Subcutaneous adipose tissue (tissue), 4 donors: ENCODE data around the gene EXD3. TPM values are rescaled to one million over a fixed set of nuclear protein-coding genes. Genes with fewer than 3 reads are reported as not detected.

Experiments used
- total RNA-seq, 4 donors: library from RNA; depleted of rRNA; stranded (reverse); fragments of >200 nt; gene quantifications; one replicate each; pipeline ENCODE4 v1.1.0, GENCODE V29; 2016
- TF ChIP-seq, protein P1 (sequence below): fragments of 450-650 bp; IDR thresholded peaks from one replicate; pipeline ENCODE4 v1.5.1; 2016; ENCODE audit warnings: low read depth, mild to moderate bottlenecking, control low read depth, antibody characterized with exemption, moderate library complexity

Gene EXD3
- total RNA-seq, 4 donors from 2014 or later, result 7.5 to 44.6 (median 10.5) TPM

DNA sequence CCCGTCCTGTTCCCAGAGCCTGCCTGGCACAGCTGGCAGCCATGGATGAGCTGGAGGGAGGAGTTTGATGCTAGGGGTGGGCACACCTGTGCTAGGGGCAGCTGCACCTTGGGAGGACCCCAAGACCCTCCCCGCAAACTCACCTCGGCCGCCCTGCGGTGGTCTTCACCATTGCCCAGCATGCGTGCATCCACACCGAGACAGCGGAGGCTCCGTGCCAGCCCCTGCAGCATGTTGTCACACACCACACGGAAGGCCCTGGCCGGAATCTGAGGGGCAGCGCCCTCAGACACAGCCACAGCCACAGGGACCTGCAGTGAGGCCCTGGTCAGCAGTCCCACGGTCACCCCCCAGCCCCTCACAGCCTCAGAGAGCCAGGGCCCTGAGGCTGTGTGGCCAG lies 75.0 kb downstream of the EXD3 start:
- TF ChIP-seq, protein P1, sequence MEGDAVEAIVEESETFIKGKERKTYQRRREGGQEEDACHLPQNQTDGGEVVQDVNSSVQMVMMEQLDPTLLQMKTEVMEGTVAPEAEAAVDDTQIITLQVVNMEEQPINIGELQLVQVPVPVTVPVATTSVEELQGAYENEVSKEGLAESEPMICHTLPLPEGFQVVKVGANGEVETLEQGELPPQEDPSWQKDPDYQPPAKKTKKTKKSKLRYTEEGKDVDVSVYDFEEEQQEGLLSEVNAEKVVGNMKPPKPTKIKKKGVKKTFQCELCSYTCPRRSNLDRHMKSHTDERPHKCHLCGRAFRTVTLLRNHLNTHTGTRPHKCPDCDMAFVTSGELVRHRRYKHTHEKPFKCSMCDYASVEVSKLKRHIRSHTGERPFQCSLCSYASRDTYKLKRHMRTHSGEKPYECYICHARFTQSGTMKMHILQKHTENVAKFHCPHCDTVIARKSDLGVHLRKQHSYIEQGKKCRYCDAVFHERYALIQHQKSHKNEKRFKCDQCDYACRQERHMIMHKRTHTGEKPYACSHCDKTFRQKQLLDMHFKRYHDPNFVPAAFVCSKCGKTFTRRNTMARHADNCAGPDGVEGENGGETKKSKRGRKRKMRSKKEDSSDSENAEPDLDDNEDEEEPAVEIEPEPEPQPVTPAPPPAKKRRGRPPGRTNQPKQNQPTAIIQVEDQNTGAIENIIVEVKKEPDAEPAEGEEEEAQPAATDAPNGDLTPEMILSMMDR, result no peak

DNA sequence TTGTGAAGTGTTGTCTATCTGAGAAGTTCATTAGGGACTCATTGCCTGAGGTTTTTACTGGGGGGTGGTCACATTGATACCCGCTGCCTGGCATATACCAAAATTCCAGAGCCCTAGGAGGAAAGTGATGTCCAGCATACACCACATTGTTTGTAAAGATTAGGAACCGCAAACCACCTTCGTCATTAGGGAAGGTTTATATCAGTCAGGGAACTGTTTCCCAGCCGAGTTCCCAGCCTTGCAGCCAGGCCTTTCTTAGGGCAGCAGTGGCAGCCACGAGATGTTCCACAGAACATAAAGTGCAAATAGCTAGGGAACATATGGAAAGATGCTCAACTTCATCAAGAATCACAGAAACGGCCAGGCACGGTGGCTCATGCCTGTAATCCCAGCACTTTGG lies 80.5 kb downstream of the EXD3 start:
- TF ChIP-seq, protein P1, result no peak

DNA sequence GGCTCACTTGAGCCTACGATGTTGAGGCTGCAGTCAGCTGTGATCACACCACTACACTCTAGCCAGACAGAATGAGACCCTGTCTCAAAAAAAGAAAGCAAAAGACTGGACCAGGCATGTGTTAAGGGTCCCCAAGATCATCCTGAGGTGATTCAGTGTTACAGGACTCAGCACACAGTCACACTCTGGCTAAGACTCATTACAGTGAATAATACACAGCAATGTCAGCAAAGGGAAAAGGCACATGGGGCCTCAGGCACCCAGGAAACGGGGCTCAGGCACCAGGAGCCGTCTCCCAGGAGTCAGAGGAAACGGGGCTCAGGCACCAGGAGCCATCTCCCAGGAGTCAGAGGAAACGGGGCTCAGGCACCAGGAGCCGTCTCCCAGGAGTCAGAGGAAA lies 81.7 kb downstream of the EXD3 start:
- TF ChIP-seq, protein P1, result no peak

DNA sequence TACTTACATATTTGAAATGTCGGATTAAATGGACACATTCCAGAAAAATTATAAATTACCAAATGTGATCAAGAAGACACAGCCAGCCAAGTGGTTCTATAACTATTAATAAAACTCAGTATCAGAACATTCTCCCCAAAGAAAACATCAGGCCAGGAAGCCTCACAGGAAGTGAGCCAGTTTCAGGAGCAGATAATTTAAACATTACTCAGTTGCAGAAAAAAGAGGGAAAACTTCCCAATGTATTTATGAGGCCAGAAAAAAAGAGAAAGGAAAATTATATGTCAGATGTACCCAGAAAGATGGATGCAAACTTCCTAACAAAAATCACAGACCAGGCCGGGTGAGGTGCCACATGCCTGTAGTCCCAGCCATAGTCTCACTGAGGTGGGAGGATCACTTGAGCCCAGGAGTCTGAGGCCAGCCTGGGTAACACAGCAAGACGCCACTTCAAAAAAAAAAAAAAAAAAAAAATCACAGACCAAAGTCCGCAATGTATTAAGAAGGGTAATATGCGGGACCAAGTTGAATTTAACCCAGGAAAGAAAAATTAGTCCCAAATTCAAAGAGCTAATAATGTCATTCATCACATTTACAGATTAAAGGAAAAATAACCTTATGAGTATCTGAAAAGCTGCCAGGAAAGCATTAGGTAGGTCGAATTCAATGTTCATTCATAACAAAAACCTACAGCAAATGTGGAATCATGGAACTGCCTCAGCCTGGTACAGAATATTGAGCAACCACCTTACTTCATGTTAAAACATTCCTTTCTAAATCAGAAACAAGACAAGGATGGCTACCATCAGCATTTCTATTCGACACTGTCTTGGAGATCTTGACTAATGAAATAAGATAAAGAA lies 83.7 kb downstream of the EXD3 start:
- TF ChIP-seq, protein P1, result no peak

DNA sequence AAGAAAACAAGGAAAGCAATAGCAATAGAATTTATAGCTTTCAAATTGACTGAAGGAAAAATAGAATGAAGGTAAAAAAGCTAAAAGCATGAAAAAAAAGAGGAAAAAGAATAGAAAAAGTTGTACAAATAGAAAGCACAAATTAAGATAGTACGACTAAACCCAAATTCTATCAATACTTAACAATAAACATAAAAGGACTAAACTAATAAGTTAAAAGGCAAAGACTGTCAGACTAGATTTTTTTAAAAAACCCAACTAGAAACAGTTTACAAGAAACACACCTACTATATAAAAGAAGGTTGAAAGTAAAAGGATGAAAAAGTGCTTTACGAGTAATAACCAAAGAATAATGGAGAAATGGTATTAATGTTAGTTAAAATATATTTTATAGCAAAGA lies 86.2 kb downstream of the EXD3 start:
- TF ChIP-seq, protein P1, result no peak

DNA sequence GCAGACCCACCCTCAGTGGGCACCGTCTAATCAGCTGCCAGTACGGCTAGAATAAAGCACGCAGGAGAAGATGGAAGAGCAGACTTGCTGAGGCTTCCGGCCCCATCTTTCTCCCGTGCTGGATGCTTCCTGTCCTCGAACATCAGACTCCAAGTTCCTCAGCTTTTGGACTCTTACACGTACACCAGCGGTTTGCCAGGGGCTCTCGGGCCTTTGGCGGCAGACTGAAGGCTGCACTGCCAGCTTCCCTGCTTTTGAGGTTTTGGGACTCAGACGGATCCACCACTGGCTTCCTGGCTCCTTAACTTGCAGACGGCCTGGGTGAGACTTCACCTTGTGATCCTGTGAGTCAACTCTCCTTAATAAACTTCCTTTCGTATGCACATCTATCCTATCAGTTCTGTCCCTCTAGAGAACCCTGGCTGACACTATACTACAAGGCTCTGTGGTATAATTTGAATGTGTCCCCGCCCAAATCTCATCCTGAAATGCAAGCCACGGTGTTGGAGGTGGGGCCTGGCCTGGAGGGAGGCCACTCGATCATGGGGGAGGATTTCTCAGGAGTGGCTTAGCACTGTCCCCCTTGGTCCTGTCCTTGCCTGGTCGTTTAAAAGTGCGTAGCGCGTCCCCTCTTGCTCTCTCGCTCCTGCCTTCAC lies 89.8 kb downstream of the EXD3 start:
- TF ChIP-seq, protein P1, result no peak

DNA sequence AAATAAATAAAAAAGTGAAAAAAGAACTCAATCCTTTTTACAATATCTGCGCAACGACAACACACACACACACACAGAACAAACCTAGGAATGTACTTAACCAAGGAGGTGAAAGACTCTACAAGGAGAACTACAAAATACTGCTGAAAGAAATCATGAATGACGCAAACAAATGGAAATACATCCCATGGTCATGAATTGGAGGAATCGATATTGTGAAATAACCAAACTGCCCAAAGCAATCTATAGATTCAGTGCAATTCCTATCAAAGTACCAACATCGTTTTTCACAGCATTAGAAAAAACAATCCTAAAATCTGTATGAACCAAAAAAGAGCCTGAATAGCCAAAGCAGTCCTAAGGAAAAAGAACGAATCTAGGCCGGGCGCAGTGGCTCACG lies 91.0 kb downstream of the EXD3 start:
- TF ChIP-seq, protein P1, result no peak
